ENCODE results near the gene JAK1.

Gene JAK1

GRCh38 chr1:64866689-64867088, 99.7 kb downstream of the JAK1 start:
- DNase-seq (ENCODE audit: low read depth in 2 of 2), result no peak

DNA sequence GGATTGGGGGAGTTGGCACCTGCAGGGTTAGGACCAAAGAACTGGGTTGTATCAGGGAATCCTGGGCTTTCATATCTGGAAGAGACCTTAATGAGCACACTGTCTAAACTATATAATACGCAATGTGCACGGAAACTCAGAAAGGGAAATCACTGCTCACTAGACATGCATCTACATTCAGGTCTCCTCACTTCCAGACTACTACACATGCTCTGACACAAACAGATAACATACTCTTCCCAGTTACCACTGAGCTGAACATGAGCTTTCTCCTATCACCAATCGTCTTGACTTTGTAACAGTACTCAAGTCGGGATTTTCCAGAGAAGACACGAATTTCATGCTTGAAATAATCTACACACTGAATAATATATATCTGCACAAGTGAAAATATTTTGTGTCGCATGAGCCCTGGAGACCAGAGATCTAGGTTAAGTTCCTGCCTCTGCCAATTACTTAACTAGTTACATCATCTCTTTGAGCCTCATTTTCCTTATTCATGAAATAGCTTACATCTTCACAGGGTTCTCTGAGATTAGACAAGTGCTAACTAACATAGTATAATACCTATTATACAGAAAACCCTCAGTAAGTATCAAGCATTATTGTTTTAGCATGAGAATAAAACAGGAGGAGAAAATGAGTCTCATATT, 101.1 kb downstream of the JAK1 start:
- no peak for DNase-seq (ENCODE audit: low read depth in 2 of 2)

DNA sequence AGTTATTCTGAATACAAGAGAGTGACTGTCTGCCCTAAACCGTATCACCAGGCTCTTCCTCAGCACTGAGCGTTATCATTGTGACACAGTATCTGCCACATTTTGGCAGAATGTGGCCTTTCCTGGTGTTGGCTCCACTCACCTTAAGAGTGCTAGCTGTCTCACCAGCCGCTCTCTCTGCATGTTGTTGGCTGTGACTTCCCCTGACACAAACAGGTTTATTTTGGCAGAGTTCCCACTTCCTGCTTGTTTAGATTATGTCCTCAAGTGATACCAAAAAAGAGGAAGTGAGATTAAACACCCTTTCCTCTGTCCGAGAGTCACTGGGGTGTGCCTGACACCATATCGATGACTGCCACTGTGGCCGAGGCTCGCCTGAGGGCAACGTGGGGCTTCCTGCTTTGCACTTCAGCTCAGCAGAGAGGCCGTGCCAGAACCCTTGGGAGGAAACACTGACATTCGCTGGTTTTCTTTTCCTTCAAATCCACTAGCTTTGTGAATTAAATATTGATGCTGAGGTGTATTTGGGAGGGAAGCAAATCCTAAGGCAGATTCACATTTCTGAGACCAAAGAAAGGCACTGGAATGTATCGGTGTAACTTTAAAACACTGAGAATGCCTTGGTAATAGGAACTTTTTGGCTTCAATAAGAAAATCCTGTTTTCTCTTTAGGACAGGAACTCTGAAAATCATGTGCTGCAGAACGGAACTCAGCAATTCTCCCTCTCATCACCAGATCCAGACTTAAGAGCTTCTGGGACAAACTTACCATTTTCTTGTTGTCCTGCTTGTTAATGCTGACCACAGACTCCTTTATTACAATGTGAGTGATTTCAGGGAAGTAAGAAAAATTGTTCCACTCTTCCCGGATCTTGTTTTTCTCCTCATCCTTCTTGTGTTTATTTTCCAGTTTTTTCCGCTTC, 102.1 kb downstream of the JAK1 start:
- DNase-seq (ENCODE audit: low read depth in 2 of 2), result peak; percentile 16 to 24

DNA sequence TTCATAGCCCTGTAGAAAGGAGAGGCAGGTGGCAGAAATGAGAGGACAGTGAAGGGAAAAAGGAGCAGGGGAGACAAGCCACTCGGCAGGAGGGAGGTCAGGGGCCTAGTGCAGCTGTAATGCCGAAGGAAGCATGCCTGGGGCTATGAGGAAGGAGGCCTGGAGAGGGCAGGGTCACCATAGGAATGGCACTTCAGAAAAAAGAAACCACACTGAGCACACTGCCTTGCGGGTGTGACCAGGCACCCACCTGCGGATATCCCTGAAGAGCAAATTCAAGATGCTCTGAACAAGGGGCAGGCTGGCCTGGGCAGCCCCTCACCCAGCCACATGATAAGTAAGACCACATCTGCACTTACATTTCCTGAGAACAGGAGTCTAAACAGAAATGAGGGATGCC, 104.7 kb downstream of the JAK1 start:
- DNase-seq (ENCODE audit: low read depth in 2 of 2), result no peak

GRCh38 chr1:64857347-64857746, 109.0 kb downstream of the JAK1 start:
- DNase-seq (ENCODE audit: low read depth in 2 of 2), result no peak

- no peak for DNase-seq (ENCODE audit: low read depth in 2 of 2)
Measured at GRCh38 chr1:64856553-64856952, 109.8 kb downstream of the JAK1 start.

GRCh38 chr1:64855557-64855956, 110.8 kb downstream of the JAK1 start:
- no peak for DNase-seq (ENCODE audit: low read depth in 2 of 2)

DNA sequence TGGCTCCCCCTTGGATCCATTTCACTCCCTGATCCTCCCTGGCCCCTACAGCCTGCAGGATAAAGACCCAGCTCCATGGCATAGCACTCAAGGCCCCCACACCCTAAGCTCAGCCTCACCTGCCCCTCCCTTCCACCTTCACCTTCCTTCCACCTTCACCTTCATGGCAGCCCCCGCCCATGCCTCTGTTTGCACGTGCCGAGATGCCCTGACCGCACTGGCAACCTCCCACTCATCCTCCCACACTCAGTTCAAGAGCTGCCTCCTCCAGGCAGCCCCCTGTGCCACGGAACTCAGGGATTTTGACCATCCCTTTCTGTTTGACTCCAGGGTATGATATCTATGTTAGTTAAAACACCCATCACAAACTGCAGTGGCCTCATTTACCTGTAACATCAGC, 111.7 kb downstream of the JAK1 start:
- DNase-seq (ENCODE audit: low read depth in 2 of 2), result no peak

DNA sequence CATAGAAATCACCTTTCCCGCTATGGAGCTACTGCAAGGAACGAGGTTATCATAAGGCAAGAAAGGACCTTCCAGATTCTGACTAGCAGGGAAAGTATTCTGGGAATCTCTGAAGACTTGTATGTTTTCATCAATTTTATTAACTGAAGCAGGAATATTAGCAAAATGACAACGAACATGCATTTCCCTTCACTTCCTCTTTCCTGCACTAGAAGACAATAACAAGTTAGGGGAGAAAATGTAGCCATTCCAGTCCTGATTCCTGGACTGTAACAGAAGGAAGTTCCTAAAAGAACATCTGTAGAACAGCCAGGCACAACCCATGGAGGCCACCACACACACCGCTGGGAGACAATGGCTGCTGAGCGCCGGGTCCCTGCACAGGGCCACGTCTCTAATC, 114.7 kb downstream of the JAK1 start:
- DNase-seq (ENCODE audit: low read depth in 2 of 2), result no peak

DNA sequence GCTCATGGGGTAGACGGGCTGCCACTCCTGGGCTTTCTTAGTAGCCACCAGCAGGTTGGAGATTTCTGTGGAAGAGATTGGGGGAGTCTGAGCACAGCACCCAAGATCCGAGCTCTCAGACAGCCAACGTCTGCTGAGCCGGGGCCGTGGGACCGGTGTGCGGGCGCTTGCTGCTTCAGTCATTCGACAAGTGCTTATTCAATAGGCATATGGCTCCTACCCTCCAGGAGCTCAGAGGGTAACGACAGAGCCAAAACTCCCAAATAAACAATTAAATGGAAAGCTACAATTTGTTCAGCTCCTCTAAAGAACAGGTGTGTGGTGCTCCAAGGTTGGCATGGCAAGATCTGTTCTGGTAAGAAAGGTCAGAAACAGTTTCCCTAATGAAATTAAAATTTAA, 115.5 kb downstream of the JAK1 start:
- no peak for DNase-seq (ENCODE audit: low read depth in 2 of 2)

GRCh38 chr1:64849942-64850341, 116.4 kb downstream of the JAK1 start:
- DNase-seq (ENCODE audit: low read depth in 2 of 2), result no peak

- DNase-seq (ENCODE audit: low read depth in 2 of 2), result no peak
Measured at GRCh38 chr1:64848803-64849202, 117.5 kb downstream of the JAK1 start.

GRCh38 chr1:64848136-64848535, 118.2 kb downstream of the JAK1 start:
- DNase-seq (ENCODE audit: low read depth in 2 of 2), result no peak

- no peak for DNase-seq (ENCODE audit: low read depth in 2 of 2)
Measured at GRCh38 chr1:64847666-64848065, 118.7 kb downstream of the JAK1 start.

DNA sequence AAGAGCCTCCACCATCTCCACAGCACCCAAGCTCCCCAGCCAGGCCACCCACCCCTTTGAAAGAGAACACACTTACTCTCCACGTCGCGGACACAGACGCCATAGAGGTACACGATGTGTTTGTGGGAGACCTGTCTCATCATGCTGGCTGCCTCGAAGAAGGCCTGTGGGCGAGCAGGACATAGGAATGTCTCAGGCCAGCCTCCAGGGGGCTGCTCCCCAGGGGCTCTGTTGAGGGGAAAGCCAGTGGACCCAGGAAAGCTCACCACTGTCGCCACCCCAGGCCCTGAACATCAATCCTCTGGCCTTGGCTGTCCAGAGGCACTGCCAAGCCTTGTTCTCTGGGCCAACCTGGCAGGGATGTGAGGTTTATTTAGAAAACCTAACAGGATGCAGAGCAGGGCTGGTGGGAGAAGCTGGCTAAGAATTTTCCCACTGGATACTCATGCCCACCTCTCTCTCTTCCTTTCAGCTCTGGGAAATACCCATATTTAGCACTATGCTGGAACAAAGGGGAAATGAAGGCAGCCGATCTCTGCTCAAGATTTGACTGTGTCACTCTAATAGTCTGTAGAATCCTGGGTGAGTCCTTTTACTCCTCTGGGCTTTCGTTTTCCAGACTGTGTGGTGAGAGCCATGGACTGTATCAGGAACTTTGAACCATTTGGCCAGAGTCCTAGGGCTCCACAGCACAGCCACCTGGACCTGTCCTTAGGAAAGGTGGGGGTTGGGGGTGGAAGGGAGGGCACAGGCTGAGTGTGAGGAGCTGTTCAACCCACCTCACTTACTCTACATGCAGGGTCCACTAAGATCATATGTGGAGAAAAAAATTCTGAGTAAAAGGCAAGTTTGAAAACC, 119.5 kb downstream of the JAK1 start:
- no peak for DNase-seq (ENCODE audit: low read depth in 2 of 2)

DNA sequence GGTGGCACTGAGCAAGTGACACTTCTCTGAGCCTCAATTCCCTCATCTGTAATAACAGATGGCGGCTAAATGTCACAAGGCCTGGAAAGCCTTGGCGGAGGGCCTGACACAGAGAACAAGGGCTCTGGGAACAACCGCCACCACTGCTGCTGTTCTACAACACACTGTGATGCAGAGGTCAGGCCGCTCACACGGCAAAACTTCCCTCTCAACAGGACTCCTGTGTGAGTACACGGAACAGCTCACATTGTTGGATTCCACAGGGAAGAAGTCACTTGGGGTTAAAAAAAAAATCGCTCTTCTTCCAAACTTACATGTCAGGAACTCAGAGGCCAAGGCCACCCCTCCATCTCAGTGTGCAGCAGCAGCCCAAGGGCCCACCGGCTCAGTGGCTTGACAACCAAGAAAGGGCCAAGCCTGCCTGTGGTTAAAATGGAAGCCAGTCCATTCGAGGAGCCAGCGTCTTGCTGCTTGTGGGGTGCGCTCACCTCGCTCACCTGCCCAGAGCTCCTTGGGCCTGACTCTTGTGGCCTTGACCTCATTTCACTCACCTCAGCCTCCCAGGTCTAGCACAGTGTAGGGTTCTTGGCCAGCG, 120.4 kb downstream of the JAK1 start:
- no peak for DNase-seq (ENCODE audit: low read depth in 2 of 2)

DNA sequence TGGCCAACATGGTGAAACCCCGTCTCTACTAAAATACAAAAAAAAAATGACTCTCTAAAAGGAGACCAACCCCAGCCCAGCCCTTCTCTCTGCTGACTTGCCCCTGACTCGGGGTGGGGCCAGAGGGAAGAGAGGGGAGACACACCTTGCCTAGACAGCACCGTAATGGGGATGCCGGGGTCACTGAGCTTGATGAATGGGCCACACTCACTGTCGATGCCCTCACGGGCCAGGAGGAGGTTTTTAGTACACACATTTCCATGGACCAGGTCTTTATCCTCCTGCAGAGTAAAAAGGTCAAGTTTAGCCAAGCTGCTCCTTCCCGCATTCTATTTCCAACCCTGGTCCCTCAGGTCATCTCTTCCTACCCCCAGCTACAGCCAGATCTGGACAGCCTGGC, 121.7 kb downstream of the JAK1 start:
- DNase-seq (ENCODE audit: low read depth in 2 of 2), result no peak

DNA sequence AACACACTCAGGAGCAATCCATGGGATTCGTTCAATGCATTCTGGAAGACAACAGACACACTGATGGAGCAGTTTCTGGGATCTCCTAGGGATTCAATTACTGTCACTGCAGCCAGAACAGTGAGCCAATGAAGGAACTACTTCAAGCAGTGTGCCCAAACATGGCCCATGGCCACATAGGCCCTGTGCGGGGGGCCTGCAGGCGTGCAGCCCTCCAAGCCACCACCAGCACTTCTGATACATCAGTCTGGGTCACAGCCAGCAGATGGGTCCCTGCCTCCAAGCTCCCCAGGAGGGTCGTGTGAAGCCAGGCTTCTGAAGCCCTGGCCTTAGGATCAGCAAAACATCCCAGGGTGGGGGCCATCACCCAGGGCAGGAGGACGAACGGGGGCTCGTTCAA, 122.2 kb downstream of the JAK1 start:
- no peak for DNase-seq (ENCODE audit: low read depth in 2 of 2)

GRCh38 chr1:64843675-64844074, 122.7 kb downstream of the JAK1 start:
- no peak for DNase-seq (ENCODE audit: low read depth in 2 of 2)

GRCh38 chr1:64842224-64842623, 124.1 kb downstream of the JAK1 start:
- no peak for DNase-seq (ENCODE audit: low read depth in 2 of 2)

DNA sequence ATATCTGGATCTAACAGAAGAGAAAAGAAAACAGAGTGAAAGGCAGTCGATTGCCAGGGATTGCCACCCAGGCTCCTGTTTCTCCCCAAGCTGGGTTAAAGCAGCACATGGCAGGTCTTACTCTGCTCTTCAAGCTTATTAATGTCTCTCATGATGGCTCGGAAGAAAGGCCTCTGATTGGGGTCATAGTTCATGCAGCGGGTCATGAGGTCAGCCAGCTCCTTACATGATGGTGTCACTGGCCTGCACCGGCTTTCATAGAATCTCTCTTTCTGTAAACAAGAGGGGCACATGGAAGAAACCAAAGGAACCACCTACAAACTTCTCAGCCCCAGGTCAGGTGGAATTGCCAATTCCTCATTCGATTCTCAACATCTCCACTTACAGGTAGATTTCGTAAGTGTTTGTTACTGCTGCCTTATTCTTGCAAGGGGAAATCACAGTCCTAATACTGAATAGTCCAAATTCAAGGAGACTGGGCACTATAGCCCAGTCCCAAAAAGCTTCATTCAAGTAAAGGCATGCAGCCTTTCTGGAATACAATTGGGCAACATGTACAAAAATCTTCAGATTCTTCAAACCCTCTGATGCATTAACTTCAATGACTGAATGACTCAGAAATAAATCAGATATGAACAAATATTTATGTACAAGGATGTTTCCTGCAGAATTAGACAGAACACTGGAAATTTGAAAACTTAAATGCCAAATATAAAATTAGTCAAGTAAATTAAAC, 124.9 kb downstream of the JAK1 start:
- no peak for DNase-seq (ENCODE audit: low read depth in 2 of 2)
